Measurements from ENCODE around the gene CDYL2.

Gene CDYL2

DNA sequence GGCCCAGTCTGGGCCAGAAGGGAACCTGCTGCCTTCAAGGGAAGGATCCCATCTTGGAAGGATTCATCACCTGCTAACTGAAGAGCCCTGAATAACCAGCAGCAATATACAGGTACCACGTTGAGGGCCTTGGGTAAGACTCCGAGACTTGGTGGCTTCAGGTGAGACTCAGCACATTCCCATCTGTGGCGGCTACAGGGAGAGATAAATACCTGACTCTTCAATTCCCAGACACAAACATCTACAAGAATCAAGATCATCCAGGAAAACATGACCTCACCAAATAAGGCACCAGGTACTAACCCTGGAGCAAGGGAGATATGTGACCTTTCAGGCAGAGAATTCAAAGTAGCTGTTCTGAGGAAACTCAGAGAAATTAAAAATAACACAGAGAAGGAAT is 164.1 kb downstream of the CDYL2 start:
- Histone ChIP-seq H4K12ac (ENCODE audit: low read depth, low read length) (no peak overlapping the region), H3K4ac (ENCODE audit: low read depth, low read length) (no peak overlapping the region), H4K91ac (ENCODE audit: low read depth, low read length) (no peak overlapping the region), H4K8ac (ENCODE audit: low read depth, low read length) (no peak overlapping the region), H3K23ac (ENCODE audit: low read length) (no peak overlapping the region), H3K27ac (ENCODE audit: low read depth, low read length) (no peak overlapping the region), H3K79me2 (ENCODE audit: control insufficient read depth, insufficient read depth, low read length, poor library complexity) (no peaks in the 10 kb centered on the region), H3K9ac (ENCODE audit: low read length) (no peak overlapping the region), H2BK5ac (ENCODE audit: low read depth, low read length, poor library complexity) (no peak overlapping the region), H3K18ac (ENCODE audit: low read length) (no peak overlapping the region), H3K27me3 (ENCODE audit: insufficient read depth, low read length) (no peaks in the 10 kb centered on the region), H2AK5ac (ENCODE audit: low read length) (no peak overlapping the region), H3K14ac (ENCODE audit: low read length) (no peak overlapping the region), H3K4me3 (ENCODE audit: low read depth, low read length) (no peak overlapping the region), H3K79me1 (ENCODE audit: low read length) (no peaks in the 10 kb centered on the region), H3K9me3 (ENCODE audit: insufficient read depth, low read depth, low read length) (peaks cover 6% of the 10 kb centered on the region), H2AFZ (ENCODE audit: insufficient read depth, low read length, poor library complexity) (no peak overlapping the region), H3K4me2 (ENCODE audit: low read length) (no peak overlapping the region), H2BK12ac (ENCODE audit: low read length) (no peak overlapping the region), H2BK120ac (ENCODE audit: insufficient read depth, low read length, poor library complexity) (no peak overlapping the region), H3K4me1 (ENCODE audit: control insufficient read depth in 1 of 2, insufficient read depth in 2 of 2, low read length in 2 of 2) (peaks cover 0 to 2% of the 10 kb centered on the region in 2 experiments), H3K36me3 (ENCODE audit: control insufficient read depth in 1 of 2, insufficient read depth in 2 of 2, low read length in 2 of 2) (no peaks in the 10 kb centered on the region)
- peak; percentile 94 to 95 for DNase-seq
- no CpG with 5 or more reads among the region's 3 CpGs for WGBS (ENCODE audit: extremely low coverage, insufficient coverage, insufficient read length)

DNA sequence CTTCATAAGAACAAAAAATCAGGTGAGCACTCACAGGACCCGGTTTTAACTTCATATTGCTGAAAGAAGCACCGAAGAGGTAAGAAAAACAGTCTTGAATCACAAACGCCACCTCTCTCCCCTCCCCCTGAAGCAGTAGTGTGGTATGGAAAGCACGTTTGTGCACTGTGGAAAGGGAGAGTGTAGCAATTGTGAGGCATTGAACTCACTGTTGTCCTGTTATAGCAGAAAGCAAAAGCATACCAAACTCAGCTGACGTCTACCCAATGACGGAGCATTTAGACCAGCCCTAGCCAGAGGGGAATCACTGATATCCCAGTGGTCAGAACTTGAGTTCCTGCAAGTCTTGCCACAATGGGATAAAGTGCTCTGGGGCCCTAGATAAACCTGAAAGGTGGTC is 164.8 kb downstream of the CDYL2 start:
- peaks cover 0 to 2% of the 10 kb centered on the region in 2 experiments for H3K4me1 ChIP-seq (ENCODE audit: control insufficient read depth in 1 of 2, insufficient read depth in 2 of 2, low read length in 2 of 2)
- no peak overlapping the region for H2AK5ac ChIP-seq (ENCODE audit: low read length)
- peak; percentile 88 to 92 for DNase-seq
- peaks cover 6% of the 10 kb centered on the region for H3K9me3 ChIP-seq (ENCODE audit: insufficient read depth, low read depth, low read length)
- no peaks in the 10 kb centered on the region for H3K36me3 ChIP-seq (ENCODE audit: control insufficient read depth in 1 of 2, insufficient read depth in 2 of 2, low read length in 2 of 2)
- no peaks in the 10 kb centered on the region for H3K27me3 ChIP-seq (ENCODE audit: insufficient read depth, low read length)
- H2BK12ac ChIP-seq (ENCODE audit: low read length) = no peak overlapping the region
- H4K12ac ChIP-seq (ENCODE audit: low read depth, low read length) = no peak overlapping the region
- H3K4me3 ChIP-seq (ENCODE audit: low read depth, low read length) = no peak overlapping the region
- no peak overlapping the region for H3K18ac ChIP-seq (ENCODE audit: low read length)
- H3K4me2 ChIP-seq (ENCODE audit: low read length) = no peak overlapping the region
- H3K14ac ChIP-seq (ENCODE audit: low read length) = no peak overlapping the region
- H4K91ac ChIP-seq (ENCODE audit: low read depth, low read length) = no peak overlapping the region
- no peak overlapping the region for H3K27ac ChIP-seq (ENCODE audit: low read depth, low read length)
- H3K9ac ChIP-seq (ENCODE audit: low read length) = no peak overlapping the region
- H3K79me2 ChIP-seq (ENCODE audit: control insufficient read depth, insufficient read depth, low read length, poor library complexity) = no peaks in the 10 kb centered on the region
- no peaks in the 10 kb centered on the region for H3K79me1 ChIP-seq (ENCODE audit: low read length)
- no peak overlapping the region for H2BK120ac ChIP-seq (ENCODE audit: insufficient read depth, low read length, poor library complexity)
- H3K23ac ChIP-seq (ENCODE audit: low read length) = no peak overlapping the region
- no peak overlapping the region for H4K8ac ChIP-seq (ENCODE audit: low read depth, low read length)
- H2BK5ac ChIP-seq (ENCODE audit: low read depth, low read length, poor library complexity) = no peak overlapping the region
- WGBS (ENCODE audit: extremely low coverage, insufficient coverage, insufficient read length) = no CpG with 5 or more reads among the region's 6 CpGs
- no peak overlapping the region for H3K4ac ChIP-seq (ENCODE audit: low read depth, low read length)
- no peak overlapping the region for H2AFZ ChIP-seq (ENCODE audit: insufficient read depth, low read length, poor library complexity)

DNA sequence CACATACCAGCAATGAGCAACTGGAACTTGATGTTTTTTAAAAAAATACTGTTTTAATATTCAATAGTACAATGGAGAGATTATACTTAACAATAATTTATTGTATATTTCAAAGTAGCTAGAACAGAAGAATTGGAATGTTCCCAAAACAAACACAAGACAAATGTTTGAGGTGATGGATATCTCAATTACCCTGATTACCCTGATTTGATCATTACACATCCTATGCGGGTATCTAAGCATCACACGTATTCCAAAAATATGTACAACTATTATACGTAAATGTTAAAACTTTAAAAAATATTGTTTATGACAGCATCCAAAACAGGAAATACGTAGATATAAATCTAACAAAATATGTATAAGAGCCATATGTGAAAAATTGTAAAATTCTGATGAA is 166.8 kb downstream of the CDYL2 start:
- no peak overlapping the region for H2AK5ac ChIP-seq (ENCODE audit: low read length)
- no peak overlapping the region for H4K8ac ChIP-seq (ENCODE audit: low read depth, low read length)
- no peak overlapping the region for H3K18ac ChIP-seq (ENCODE audit: low read length)
- WGBS (ENCODE audit: extremely low coverage, insufficient coverage, insufficient read length) = no CpG with 5 or more reads among the region's 4 CpGs
- no peaks in the 10 kb centered on the region for H3K79me2 ChIP-seq (ENCODE audit: control insufficient read depth, insufficient read depth, low read length, poor library complexity)
- no peak overlapping the region for H3K9ac ChIP-seq (ENCODE audit: low read length)
- H3K9me3 ChIP-seq (ENCODE audit: insufficient read depth, low read depth, low read length) = peaks cover 10% of the 10 kb centered on the region
- H2BK12ac ChIP-seq (ENCODE audit: low read length) = no peak overlapping the region
- no peaks in the 10 kb centered on the region for H3K27me3 ChIP-seq (ENCODE audit: insufficient read depth, low read length)
- H3K36me3 ChIP-seq (ENCODE audit: control insufficient read depth in 1 of 2, insufficient read depth in 2 of 2, low read length in 2 of 2) = no peaks in the 10 kb centered on the region
- no peak overlapping the region for H2BK120ac ChIP-seq (ENCODE audit: insufficient read depth, low read length, poor library complexity)
- H3K27ac ChIP-seq (ENCODE audit: low read depth, low read length) = no peak overlapping the region
- no peak overlapping the region for H2AFZ ChIP-seq (ENCODE audit: insufficient read depth, low read length, poor library complexity)
- H4K12ac ChIP-seq (ENCODE audit: low read depth, low read length) = no peak overlapping the region
- no peak overlapping the region for H2BK5ac ChIP-seq (ENCODE audit: low read depth, low read length, poor library complexity)
- H3K4me1 ChIP-seq (ENCODE audit: control insufficient read depth in 1 of 2, insufficient read depth in 2 of 2, low read length in 2 of 2) = peaks cover 0 to 2% of the 10 kb centered on the region in 2 experiments
- H3K4ac ChIP-seq (ENCODE audit: low read depth, low read length) = no peak overlapping the region
- peak in 1 of 2 donors; percentile 85 for DNase-seq
- H3K14ac ChIP-seq (ENCODE audit: low read length) = no peak overlapping the region
- no peak overlapping the region for H4K91ac ChIP-seq (ENCODE audit: low read depth, low read length)
- H3K4me2 ChIP-seq (ENCODE audit: low read length) = no peak overlapping the region
- H3K23ac ChIP-seq (ENCODE audit: low read length) = no peak overlapping the region
- no peaks in the 10 kb centered on the region for H3K79me1 ChIP-seq (ENCODE audit: low read length)
- no peak overlapping the region for H3K4me3 ChIP-seq (ENCODE audit: low read depth, low read length)

DNA sequence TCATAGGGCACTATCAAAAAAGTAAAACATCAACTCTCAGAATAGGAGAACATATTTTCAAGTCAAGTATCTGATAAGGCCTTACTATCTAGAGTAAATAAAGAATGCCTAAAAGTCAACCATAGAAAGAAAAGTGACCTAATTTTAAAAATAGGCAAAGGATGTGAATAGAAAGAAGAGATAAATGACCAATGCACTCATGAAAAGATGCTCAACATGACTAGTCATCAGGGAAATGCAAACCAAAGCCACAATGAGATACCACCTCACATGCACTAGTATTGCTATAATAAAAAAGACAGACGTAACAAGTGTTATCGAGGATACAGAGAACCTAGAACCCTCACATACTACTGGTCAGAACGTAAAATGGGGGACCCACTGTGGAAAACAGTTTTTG is 172.8 kb downstream of the CDYL2 start:
- H3K23ac ChIP-seq (ENCODE audit: low read length) = no peak overlapping the region
- H2AK5ac ChIP-seq (ENCODE audit: low read length) = no peak overlapping the region
- no peak overlapping the region for H3K18ac ChIP-seq (ENCODE audit: low read length)
- H3K9me3 ChIP-seq (ENCODE audit: insufficient read depth, low read depth, low read length) = peaks cover 11% of the 10 kb centered on the region
- H3K9ac ChIP-seq (ENCODE audit: low read length) = no peak overlapping the region
- no peak overlapping the region for H3K4ac ChIP-seq (ENCODE audit: low read depth, low read length)
- no peaks in the 10 kb centered on the region for H3K36me3 ChIP-seq (ENCODE audit: control insufficient read depth in 1 of 2, insufficient read depth in 2 of 2, low read length in 2 of 2)
- DNase-seq = peak in 1 of 2 donors; percentile 69
- no peak overlapping the region for H4K12ac ChIP-seq (ENCODE audit: low read depth, low read length)
- H2BK120ac ChIP-seq (ENCODE audit: insufficient read depth, low read length, poor library complexity) = no peak overlapping the region
- H3K27me3 ChIP-seq (ENCODE audit: insufficient read depth, low read length) = no peaks in the 10 kb centered on the region
- no peaks in the 10 kb centered on the region for H3K4me1 ChIP-seq (ENCODE audit: control insufficient read depth in 1 of 2, insufficient read depth in 2 of 2, low read length in 2 of 2)
- no peak overlapping the region for H2BK12ac ChIP-seq (ENCODE audit: low read length)
- H3K79me1 ChIP-seq (ENCODE audit: low read length) = no peaks in the 10 kb centered on the region
- H3K14ac ChIP-seq (ENCODE audit: low read length) = no peak overlapping the region
- H2AFZ ChIP-seq (ENCODE audit: insufficient read depth, low read length, poor library complexity) = no peak overlapping the region
- no peak overlapping the region for H3K4me2 ChIP-seq (ENCODE audit: low read length)
- WGBS (ENCODE audit: extremely low coverage, insufficient coverage, insufficient read length) = no CpG with 5 or more reads among the region's 3 CpGs
- no peak overlapping the region for H3K27ac ChIP-seq (ENCODE audit: low read depth, low read length)
- H2BK5ac ChIP-seq (ENCODE audit: low read depth, low read length, poor library complexity) = no peak overlapping the region
- H4K91ac ChIP-seq (ENCODE audit: low read depth, low read length) = no peak overlapping the region
- H3K79me2 ChIP-seq (ENCODE audit: control insufficient read depth, insufficient read depth, low read length, poor library complexity) = no peaks in the 10 kb centered on the region
- H3K4me3 ChIP-seq (ENCODE audit: low read depth, low read length) = no peak overlapping the region
- no peak overlapping the region for H4K8ac ChIP-seq (ENCODE audit: low read depth, low read length)
